Fibroblast of skin of right biceps (primary cell): Measurements from ENCODE around the gene SLCO1B1.

ENCODE experiments used
- DNase-seq: peaks from one replicate; pipeline ENCODE4 v3.0.0-alpha.2; 2013

The SLCO1B1 gene

DNA sequence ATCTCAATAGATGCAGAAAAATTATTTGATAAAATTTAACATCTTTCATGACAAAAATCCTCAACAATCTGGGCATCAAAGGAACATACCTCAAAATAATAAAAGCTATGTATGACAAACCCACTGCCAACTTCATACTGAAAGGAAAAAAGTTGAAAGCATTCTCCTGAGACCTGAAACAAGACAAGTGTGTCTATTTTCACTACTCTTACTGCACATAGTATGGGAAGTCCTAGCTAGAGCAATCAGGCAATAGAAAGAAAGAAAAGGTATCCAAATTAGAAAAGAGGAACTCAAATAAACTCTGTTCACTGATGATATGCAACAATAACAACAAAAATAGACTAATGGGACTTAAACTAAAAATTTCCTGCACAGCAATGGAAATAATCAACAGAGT is 90.1 kb downstream of the SLCO1B1 start:
- no peak for DNase-seq

DNA sequence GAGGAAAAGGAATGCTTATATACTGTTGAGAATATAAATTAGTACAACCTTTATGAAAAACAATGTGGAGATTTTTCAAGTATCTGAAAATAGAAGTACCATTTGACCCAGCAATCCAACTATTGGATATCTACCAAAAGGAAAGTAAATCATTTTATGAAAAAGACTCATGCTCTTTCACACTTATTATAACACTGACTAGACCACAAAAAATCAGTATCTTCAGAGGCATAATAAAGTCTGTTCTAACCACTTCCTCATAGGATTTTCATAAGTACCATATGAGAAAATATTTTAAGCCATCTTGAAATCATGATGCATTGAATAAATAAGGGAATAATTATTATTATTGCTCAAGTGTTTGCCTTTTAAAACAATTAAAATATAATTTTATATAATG is 90.8 kb downstream of the SLCO1B1 start:
- DNase-seq: no peak

DNA sequence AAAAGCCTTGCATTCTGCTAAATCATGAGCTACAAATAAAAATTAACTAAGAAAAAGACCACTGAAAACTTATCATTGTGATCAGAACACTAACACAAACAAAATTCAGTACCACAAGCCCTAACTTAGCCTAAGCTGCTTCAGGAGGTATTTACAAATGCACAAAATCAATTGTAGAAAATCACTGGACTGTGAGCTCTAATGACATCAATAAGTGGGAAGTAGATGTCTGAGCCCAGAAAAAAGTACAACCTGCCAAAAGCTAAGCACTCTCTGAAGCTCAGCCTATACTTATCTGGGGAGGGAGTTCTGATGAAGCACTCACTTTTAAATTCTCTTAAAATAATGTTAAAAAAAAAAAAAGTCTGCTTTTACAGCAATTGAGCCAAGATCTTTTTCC is 92.9 kb downstream of the SLCO1B1 start:
- DNase-seq: no peak

DNA sequence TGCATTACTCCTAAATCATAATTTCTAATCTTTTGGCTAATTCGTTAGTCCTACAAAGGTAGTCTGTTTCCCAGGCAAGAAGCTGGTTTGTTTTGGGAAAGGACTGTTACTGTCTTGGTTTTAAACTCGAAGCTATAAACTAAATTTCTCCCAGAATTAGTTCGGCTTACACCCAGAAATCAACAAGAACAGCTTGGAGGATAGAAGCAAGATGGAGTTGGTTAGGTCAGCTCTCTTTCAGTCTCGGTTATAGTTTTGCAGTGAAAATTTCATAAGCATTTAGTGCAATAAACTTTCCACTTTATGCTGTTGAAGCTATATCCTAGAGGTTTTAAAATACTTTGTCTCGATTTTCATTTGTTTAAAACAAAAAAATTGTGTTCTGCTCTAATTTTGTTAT is 103.4 kb downstream of the SLCO1B1 start:
- no peak for DNase-seq

DNA sequence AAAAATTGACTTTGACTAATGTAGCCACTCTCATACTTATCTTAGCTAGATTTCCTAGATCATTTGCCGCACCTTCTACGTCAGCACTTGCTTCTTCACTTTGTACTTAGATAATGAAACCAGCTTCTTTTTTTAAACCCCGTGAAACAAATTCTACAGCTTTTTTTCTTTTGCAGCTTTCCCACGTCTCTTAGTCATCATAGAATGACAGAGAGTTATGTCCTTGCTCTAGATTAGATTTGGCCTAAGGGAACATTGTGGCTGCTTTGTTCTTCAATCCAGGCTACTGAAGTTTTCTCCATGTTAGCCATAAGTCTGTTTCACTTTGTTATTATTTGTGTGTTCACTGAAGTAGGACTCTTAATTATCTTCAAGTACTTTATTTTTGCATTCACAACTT is 108.9 kb downstream of the SLCO1B1 start:
- no peak for DNase-seq

DNA sequence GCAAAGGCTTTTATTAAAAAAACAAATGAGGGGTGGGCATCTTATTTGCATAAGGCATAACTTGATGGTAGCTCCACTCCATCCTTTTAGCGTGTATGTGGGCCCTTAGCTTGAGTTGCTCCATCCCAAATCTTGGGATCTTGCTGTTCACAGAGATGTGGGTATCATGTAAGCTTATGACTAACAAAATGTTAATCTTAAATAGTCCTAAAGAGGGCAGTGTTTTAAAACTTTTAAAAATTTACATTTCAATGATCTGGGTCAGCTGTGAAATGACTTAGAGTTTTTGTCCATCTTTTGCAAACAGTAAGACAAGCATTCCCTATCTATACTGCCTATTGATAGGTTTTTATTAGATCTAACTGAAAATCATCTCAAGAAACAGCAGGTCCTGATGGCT is 117.7 kb downstream of the SLCO1B1 start:
- DNase-seq: no peak

DNA sequence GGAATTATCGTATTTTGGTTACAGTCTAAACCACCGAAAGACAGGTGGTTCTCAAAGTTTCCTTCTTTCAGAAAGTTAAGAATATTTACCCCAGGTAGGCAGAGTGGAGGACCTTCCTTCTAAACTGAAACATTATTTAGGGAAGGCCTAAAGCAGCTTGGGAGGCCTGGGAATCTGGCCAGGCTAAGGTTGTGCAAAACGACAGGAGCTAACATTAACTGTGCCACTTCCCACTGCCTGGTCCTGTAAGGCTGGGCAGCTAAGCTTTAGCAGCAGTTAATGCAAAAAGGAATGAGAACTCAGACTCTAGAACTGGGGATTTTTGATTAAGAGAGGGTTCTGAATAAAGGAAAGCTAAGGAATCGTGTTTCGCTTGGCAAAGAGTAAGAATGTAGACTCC is 121.1 kb downstream of the SLCO1B1 start:
- no peak for DNase-seq

DNA sequence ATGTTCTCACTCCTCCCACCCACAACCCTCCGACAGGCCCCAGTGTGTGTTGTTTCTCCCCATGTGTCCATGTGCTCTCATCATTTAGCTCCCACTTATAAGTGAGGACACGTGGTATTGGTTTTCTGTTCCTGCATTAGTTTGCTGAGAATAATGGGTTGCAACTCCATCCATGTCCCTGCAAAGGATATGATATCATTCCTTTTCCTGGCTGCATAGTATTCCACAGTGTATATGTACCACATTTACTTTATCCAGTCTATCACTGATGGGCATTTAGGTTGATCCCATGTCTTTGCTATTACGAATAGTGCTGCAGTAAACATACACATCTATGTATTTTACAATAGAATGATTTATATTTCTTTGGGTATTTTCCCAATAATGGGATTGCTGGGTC is 126.2 kb downstream of the SLCO1B1 start:
- DNase-seq: no peak

DNA sequence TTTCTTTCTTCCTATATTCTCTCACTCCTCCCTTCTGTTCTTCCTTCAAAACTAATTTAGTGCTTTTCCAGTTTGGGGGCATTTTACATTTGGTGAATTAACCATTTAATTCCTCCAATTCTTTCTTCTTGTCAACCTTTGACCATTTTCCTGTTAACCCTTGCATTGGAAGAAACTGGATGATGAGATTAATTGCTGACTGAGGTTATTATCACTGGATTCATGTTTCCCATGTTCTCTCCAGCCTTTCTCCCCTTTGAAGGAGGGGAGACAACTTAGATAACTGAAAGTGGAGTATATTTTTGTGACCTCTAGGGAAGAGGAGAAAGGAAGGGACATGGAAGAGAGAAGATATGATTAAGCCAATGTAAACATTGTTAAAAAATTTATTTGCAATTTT is 133.2 kb downstream of the SLCO1B1 start:
- DNase-seq: no peak

DNA sequence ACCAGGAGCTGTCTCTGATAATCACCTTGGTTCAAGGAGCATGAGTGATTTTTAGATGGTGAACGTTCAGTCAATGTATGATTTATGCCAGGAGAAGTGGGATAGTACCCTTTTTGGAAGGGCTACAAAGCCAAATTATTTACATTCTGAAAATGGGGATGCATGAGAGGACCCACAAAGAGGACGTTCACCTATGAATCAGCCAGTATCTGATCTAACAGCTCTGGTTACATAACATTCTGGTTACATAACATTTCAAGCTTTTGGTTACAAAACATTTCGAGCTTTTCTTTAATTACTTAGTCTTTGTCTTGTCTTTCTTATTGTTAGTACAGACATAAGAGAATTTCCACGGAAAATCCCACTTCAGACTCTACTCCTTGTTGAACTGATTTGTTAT is 134.9 kb downstream of the SLCO1B1 start:
- no peak for DNase-seq

DNA sequence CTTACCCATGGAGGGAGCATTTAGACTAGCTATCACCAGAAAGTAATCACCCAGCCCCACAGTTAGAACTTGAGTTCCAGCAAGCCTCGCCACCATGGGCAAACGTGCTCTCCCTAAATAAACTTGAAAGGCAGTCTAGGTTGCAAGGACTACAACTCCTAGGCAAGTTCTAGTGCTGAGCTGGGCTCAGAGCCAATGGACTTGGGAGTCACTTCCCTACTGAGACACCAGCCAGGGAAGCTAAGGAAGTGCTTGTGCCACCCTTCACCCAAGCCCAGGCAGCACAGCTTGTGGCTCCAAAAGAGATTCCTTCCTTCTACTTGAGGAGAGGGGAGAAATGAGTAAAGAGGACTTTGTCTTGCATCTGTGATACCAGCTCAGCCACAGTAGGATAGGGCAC is 145.8 kb downstream of the SLCO1B1 start:
- no peak for DNase-seq
